Activated CD8-positive, alpha-beta T cell treated with anti-CD3 and anti-CD28 coated beads for 36 hours (primary cell): Measurements from ENCODE around the gene PRCC. TPM values are rescaled to one million over a fixed set of nuclear protein-coding genes. Genes with fewer than 3 reads are reported as not detected.

Experiments used
- ATAC-seq: fragments of 200-7000 bp; cut with Tn5 transposase; one replicate; pipeline ENCODE4 v1.10.0; 2021; ENCODE audit warnings: mild to moderate bottlenecking, moderate library complexity
- CTCF ChIA-PET: fragments of 350-600 bp; sonication (Branson Sonifier 250); formaldehyde crosslinking; loops from one replicate; lab custom pipeline; 2021; ENCODE audit warnings: antibody characterized with exemption; lab: Charles Lee
- POLR2A ChIA-PET: fragments of 350-600 bp; sonication (Branson Sonifier 250); formaldehyde crosslinking; loops from one replicate; lab custom pipeline; 2021; ENCODE audit warnings: antibody characterized with exemption; lab: Charles Lee
- DNase-seq: peaks from one replicate; pipeline ENCODE4 v3.0.0-alpha.2; 2020
- H3K27ac Mint-ChIP-seq: one replicate; pipeline ENCODE4 v1.8.0; 2021; ENCODE audit warnings: mild to moderate bottlenecking, mixed read lengths
- H3K27me3 Mint-ChIP-seq: one replicate; pipeline ENCODE4 v1.8.0; 2021; ENCODE audit warnings: mixed read lengths
- H3K36me3 Mint-ChIP-seq: one replicate; pipeline ENCODE4 v1.8.0; 2021; ENCODE audit warnings: low read depth, mixed read lengths
- H3K4me1 Mint-ChIP-seq: one replicate; pipeline ENCODE4 v1.8.0; 2021; ENCODE audit warnings: low read depth, mixed read lengths
- H3K4me3 Mint-ChIP-seq: one replicate; pipeline ENCODE4 v1.8.0; 2021; ENCODE audit warnings: mild to moderate bottlenecking, moderate library complexity, mixed read lengths
- H3K9me3 Mint-ChIP-seq: one replicate; pipeline ENCODE4 v1.8.0; 2021; ENCODE audit warnings: mixed read lengths
- intact Hi-C: fragments of 100-400 bp; cut with micrococcal nuclease; formaldehyde crosslinking; loops from one replicate; pipeline ENCODE4 v1.10.0; 2022
- total RNA-seq, 2 experiments: library from RNA; stranded (reverse); gene quantifications; one replicate each; pipeline ENCODE4 v1.2.3, GENCODE V29; 2021
- TF ChIP-seq, protein P1 (sequence below): fragments of 200-600 bp; IDR thresholded peaks from one replicate; pipeline ENCODE4 v1.8.0; 2022; ENCODE audit warnings: antibody characterized with exemption, mild to moderate bottlenecking

PRCC gene
- total RNA-seq, 2 experiments from 2014 or later, result 69.8 to 70.6 TPM

DNA sequence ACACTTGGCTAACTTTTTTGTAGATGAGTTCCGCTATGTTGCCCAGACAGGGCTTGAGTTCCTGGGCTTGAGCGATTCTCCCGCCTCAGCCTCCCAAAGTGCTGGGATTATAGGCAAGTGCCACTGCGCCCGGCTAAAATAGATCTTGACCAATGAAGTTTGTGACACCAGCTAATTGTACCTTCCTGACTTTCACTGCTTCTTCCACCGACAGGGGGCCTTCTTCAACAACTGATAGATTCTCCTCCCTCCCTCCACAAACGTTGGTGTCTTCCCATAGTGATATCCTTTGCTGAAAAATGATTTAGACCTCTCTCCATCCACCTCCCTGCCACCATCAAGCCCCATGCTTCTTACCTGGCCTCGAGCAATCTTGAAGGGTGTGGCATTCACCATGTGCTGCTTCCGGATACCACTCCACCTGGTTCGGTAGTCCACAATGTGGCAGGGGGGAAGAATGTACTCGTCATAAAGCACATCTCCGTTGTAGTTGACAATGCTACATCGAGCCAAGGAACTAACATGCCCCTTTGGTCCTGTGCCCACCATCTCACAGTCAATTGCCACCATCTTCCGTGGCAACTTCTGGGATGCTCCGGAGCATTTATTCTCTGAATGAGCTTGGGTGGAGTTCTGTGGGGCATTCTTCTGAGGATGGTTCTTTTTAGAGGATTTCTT is 40.6 kb upstream of the PRCC start:
- Mint-ChIP-seq H3K4me1 (peaks cover 30% of the 10 kb centered on the region), H3K27me3 (no peaks in the 10 kb centered on the region), H3K36me3 (peaks cover 31% of the 10 kb centered on the region), H3K9me3 (no peaks in the 10 kb centered on the region), H3K27ac (no peak overlapping the region), H3K4me3 (no peak overlapping the region)
- CTCF ChIA-PET, result interaction anchor here (0.6 to 10.6 kb wide), 60 partner anchors 9 to 341 kb away, joined by 3 to 396 read pairs (median 8); partner anchors contain the start of genes CRABP2, HDGF, INSRR and MRPL24
- POLR2A ChIA-PET, result interaction anchor here (0.6 to 7.0 kb wide), 9 partner anchors 11 to 134 kb away, joined by 3 to 89 read pairs (median 9); partner anchors contain the start of genes HDGF, INSRR, MRPL24 and NTRK1
- no peak for ATAC-seq
- intact Hi-C loops, result loop anchor here (5.0 kb wide), 3 partner anchors 41 to 136 kb away; partner anchors contain the start of genes NTRK1 and PRCC
- TF ChIP-seq, protein P1, sequence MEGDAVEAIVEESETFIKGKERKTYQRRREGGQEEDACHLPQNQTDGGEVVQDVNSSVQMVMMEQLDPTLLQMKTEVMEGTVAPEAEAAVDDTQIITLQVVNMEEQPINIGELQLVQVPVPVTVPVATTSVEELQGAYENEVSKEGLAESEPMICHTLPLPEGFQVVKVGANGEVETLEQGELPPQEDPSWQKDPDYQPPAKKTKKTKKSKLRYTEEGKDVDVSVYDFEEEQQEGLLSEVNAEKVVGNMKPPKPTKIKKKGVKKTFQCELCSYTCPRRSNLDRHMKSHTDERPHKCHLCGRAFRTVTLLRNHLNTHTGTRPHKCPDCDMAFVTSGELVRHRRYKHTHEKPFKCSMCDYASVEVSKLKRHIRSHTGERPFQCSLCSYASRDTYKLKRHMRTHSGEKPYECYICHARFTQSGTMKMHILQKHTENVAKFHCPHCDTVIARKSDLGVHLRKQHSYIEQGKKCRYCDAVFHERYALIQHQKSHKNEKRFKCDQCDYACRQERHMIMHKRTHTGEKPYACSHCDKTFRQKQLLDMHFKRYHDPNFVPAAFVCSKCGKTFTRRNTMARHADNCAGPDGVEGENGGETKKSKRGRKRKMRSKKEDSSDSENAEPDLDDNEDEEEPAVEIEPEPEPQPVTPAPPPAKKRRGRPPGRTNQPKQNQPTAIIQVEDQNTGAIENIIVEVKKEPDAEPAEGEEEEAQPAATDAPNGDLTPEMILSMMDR, result peak; percentile 50
- peak; percentile 84 for DNase-seq

DNA sequence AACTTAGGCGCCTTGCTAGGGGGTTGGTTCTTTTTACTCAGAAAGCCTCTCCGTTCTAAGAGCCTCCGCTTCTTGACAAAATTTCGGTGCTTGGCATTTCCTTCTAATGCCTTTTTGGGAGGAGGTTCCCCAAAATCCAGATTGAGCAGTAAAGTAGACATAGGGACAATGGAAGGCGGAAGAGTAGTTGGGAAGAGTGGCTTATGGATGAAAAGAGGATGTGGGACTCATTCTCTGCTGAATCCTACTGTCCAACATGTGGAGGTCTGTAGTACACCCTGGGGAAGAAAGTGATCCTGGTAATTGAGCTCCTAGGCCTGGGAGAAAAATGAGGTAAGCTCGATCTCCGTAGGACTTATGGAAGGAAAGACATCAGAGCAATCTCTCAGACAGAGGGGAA is 39.8 kb upstream of the PRCC start:
- H3K9me3 Mint-ChIP-seq, result no peaks in the 10 kb centered on the region
- TF ChIP-seq, protein P1, result no peak
- H3K36me3 Mint-ChIP-seq, result peaks cover 28% of the 10 kb centered on the region
- ATAC-seq, result no peak
- intact Hi-C loops, result loop anchor here (5.0 kb wide), 3 partner anchors 40 to 135 kb away; partner anchors contain the start of genes NTRK1 and PRCC
- no peak for DNase-seq
- no peak overlapping the region for H3K27ac Mint-ChIP-seq
- peaks cover 28% of the 10 kb centered on the region for H3K4me1 Mint-ChIP-seq
- POLR2A ChIA-PET, result interaction anchor here (0.8 to 7.0 kb wide), 10 partner anchors 12 to 227 kb away, joined by 3 to 89 read pairs (median 11); partner anchors contain the start of genes HDGF, INSRR, MEF2D and MRPL24
- no peaks in the 10 kb centered on the region for H3K27me3 Mint-ChIP-seq
- CTCF ChIA-PET, result interaction anchor here (1.2 to 10.6 kb wide), 23 partner anchors 8 to 202 kb away, joined by 3 to 396 read pairs (median 28); partner anchors contain the start of genes CRABP2, HDGF, INSRR and MRPL24
- H3K4me3 Mint-ChIP-seq, result no peak overlapping the region

DNA sequence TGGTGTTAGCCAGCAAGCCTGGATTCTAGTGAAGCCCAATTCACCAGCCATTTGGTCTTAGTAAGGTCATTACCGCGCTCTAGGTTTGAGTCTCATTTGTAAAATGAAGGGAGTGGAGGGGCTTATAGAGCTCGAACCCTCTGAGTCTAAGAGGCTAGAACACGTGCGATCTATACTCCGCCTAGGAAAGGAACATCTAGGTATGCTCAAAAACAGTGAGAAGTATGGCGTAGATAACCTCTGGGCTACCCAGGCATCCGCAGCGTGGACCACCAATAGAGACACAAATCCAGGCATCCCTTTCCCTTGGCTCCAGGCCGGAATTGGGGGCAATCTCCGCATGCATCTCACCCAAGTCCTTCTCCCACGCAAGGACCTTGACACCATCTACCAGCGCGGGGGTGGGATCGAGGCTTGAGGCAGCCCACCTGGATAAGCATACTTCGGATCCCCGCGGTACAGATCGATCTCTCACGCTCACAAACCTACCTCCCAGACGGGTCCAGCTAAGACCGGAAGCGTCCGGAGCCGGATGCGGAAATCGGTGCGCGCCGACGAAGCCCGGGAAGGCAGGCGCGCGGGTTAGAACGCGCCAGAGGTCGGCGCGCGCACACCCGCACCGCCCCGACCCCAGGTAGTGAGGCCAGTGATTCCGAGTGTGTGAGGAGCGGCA is 39.3 kb upstream of the PRCC start, which contains the start of gene METTL25B:
Gene METTL25B, plus strand, starts transcription at position 544 of the 673 bp plus-strand sequence. CDS start 636 bp downstream, outside the sequence.
- ATAC-seq (peak; percentile 71), DNase-seq (peak; percentile 87)
- Mint-ChIP-seq H3K27ac (no peak within 1 kb of the TSS), H3K27me3 (no peaks in the 10 kb centered on the region), H3K4me1 (peaks cover 30% of the 10 kb centered on the region), H3K36me3 (peaks cover 24% of the 10 kb centered on the region), H3K4me3 (no peak within 1 kb of the TSS), H3K9me3 (no peaks in the 10 kb centered on the region)
- ChIA-PET CTCF (interaction anchor here (0.9 to 10.6 kb wide), 19 partner anchors 14 to 200 kb away, joined by 3 to 396 read pairs (median 43); partner anchors contain the start of genes CRABP2, HDGF, INSRR and MRPL24), POLR2A (interaction anchor here (0.8 to 7.0 kb wide), 13 partner anchors 9 to 228 kb away, joined by 3 to 89 read pairs (median 5); partner anchors contain the start of genes HDGF, INSRR, MEF2D and MRPL24)
- intact Hi-C loops, result loop anchor here (5.0 kb wide), 3 partner anchors 39 to 134 kb away; partner anchors contain the start of genes NTRK1 and PRCC
- TF ChIP-seq, protein P1, result no peak

DNA sequence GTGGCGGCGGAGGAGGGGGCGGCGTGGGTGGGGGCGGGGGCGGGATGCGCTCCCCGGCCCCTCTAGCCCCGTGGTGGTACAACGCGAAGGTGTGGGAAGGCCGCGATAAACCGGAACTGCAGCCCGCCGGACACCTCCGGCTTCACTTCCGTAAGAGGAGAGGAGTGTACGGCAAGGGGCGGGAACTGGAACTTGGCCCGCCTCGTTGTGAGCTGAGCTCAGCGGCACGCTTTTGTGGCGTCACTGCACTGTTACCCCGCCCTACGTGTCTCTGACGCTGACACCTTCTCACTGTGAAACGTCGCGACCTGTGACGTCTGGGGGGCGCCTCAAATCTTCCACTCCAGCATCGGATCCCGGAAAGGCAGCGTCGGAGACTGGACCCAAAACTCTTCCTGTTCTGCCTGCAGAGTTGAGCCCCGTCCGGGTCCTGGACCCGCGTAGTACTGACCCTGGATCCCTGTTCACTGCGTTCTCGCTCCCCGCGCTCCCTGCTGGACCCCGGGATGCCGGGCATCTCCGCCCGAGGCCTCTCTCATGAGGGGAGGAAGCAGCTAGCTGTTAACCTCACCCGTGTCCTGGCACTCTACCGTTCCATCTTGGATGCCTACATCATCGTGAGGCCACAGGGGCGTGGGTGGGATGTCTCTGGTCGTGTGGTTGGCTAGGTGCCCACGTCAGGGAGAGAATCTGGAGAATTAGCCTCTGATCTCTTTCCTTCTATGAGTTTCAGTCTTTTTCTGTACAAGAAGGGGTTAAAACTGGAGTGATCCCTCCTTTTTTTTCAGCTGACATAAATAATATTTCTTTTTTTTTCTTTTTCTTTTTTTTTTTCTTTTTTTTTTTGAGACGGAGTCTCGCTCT is 38.5 kb upstream of the PRCC start, which contains the start of gene ISG20L2:
Gene ISG20L2, minus strand, starts transcription at position 168 of the 864 bp plus-strand sequence. CDS start 1,114 bp downstream, outside the sequence.
- TF ChIP-seq, protein P1, result no peak
- ATAC-seq (peak; percentile 94), DNase-seq (peak; percentile 99)
- Mint-ChIP-seq H3K9me3 (no peaks in the 10 kb centered on the region), H3K27me3 (no peaks in the 10 kb centered on the region), H3K36me3 (peaks cover 16% of the 10 kb centered on the region), H3K4me1 (peaks cover 23% of the 10 kb centered on the region), H3K27ac (no peak within 1 kb of the TSS), H3K4me3 (no peak within 1 kb of the TSS)
- intact Hi-C loops, result loop anchor here (1.0 to 5.0 kb wide), 4 partner anchors 11 to 133 kb away; partner anchors contain the start of genes NTRK1 and PRCC
- ChIA-PET POLR2A (interaction anchor here (0.8 to 7.0 kb wide), 16 partner anchors 8 to 158 kb away, joined by 3 to 89 read pairs (median 4); partner anchors contain the start of genes HDGF, INSRR, MRPL24 and NTRK1), CTCF (interaction anchor here (0.9 to 10.6 kb wide), 13 partner anchors 14 to 130 kb away, joined by 3 to 396 read pairs (median 71); partner anchors contain the start of genes CRABP2, HDGF, INSRR and MRPL24)
